Subcutaneous abdominal adipose tissue (tissue), 5 donors: Measurements from ENCODE around the gene IPO8.

Experiments
- H3K27ac ChIP-seq: one replicate; pipeline ENCODE4 v1.7.0; 2013; ENCODE audit warnings: low read depth, mild to moderate bottlenecking, inconsistent platforms, low read length, moderate library complexity
- H3K27me3 ChIP-seq, 5 donors: one replicate each; pipeline ENCODE4 v1.7.0; 2013; ENCODE audit warnings: low read length in 5 of 5, inconsistent platforms in 1 of 5; ENCODE audit not compliant: control insufficient read depth in 5 of 5, insufficient read depth in 4 of 5
- H3K36me3 ChIP-seq, 5 donors: one replicate each; pipeline ENCODE4 v1.7.0; 2013; ENCODE audit warnings: low read length in 5 of 5; ENCODE audit not compliant: control insufficient read depth in 5 of 5, insufficient read depth in 5 of 5
- H3K4me1 ChIP-seq, 5 donors: one replicate each; pipeline ENCODE4 v1.7.0; 2013; ENCODE audit warnings: low read length in 5 of 5, mild to moderate bottlenecking in 3 of 5, moderate library complexity in 1 of 5; ENCODE audit not compliant: control insufficient read depth in 5 of 5, insufficient read depth in 5 of 5
- H3K4me3 ChIP-seq, 5 donors: one replicate each; pipeline ENCODE4 v1.7.0; 2013; ENCODE audit warnings: low read length in 5 of 5, low read depth in 1 of 5
- H3K9ac ChIP-seq, 5 donors: one replicate each; pipeline ENCODE4 v1.7.0; 2013; ENCODE audit warnings: low read length in 5 of 5, mild to moderate bottlenecking in 4 of 5, moderate library complexity in 3 of 5
- H3K9me3 ChIP-seq, 5 donors: one replicate each; pipeline ENCODE4 v1.7.0; 2013; ENCODE audit warnings: low read length in 5 of 5; ENCODE audit not compliant: control insufficient read depth in 5 of 5
- donor health status: healthy.
- donor health status: healthy.
- donor health status: healthy.
- donor health status: healthy.
- donor health status: healthy.

Gene IPO8

DNA sequence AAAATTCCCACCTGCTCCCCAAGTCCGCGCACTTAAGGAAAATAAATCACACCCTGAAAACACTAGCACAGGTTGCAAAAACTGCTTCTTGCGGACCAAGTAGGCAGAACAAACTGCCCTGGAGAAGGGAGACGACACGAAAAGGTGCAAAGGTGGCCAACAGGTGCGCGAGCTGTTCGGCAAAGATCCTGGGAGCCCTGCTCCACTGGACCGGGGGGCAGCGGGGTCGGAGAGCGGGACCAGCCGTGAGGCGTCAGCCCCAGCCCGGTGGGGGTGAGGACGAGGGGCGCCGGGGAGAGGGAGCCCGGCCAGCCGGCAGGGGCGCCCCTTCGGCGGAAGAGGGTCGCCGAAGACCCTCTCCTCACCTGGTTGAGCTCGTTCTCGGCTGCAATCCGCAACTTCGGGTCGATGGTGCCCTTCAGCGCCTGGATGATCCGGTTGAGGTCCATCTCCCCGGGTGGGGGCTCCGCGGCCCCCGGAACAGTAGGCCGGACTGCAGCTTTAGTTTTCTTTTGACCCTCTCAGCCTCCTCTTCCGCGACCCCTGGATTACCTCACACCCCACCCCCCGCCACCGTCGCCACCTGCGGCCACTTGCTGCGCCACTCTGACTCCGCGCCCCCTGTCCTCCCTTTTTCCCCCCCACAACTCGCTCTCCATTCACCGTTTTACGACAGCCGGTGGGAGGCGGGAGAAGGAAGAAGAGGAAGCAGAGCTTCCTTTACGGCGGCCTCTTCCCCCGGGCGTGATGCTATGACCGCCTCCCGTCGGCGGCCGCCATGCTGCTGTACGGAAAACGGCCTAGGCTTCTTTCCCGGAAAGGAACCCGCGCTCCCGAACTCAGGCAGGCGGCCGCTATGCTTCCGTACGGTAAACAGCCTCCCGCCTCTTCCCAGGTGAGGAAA is at the start of gene IPO8:
IPO8 (minus strand) TSS at position 671 of the 904 bp plus-strand sequence; CDS start at position 449, 222 bp downstream.
- Histone ChIP-seq H3K36me3 (no peaks in the 10 kb centered on the region), H3K9ac (peak within 1 kb of the TSS; percentile 60 to 100 (median 98)), H3K9me3 (no peaks in the 10 kb centered on the region), H3K27me3 (no peaks in the 10 kb centered on the region), H3K27ac (peak within 1 kb of the TSS; percentile 45), H3K4me3 (peak within 1 kb of the TSS; percentile 92 to 99 (median 98)), H3K4me1 (peaks cover 0 to 46% (median 38%) of the 10 kb centered on the region in 5 donors)

DNA sequence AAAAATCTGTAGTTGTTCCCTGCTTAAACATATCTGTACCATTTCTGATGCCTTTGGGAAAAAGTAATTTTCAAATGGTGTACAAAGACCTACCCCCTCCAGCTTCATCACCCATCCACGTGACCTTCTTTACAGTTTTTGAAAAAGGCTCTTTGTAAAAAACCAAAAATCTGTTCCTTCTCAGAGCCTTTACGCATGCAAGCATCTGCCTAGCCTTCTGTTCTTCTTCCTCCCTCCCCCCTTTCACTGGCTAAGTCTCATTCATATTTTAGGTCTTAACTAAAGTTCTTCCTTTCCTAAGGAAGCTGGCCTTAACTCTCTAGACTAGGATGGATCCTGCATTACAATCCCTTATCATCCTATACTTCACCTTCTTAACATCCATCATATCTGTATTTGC is 48.7 kb upstream of the IPO8 start:
- Histone ChIP-seq H3K27me3 (no peaks in the 10 kb centered on the region), H3K9me3 (no peaks in the 10 kb centered on the region), H3K9ac (peak overlapping the region in 1 of 5 donors; percentile 35), H3K4me3 (no peak overlapping the region), H3K4me1 (no peaks in the 10 kb centered on the region), H3K27ac (no peak overlapping the region), H3K36me3 (peaks cover 3 to 16% (median 8%) of the 10 kb centered on the region in 5 donors)

DNA sequence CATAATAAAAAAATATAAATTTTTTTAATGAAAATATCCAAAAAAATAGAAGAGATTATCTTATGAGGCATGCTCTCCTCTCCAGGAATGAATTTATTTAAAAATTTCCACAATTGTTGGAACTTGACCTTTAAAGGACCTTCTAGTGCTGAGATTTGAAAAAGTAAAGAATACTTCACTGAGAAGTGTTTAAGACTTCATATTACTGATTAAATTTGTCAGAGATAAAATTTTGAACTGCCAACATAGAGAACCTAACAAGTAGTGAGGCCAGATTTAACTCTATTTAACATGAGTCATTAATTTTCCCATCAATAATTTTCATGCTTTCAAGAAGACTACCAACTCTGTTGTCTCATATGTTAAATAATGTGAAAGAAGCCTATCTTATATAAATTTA is 44.6 kb upstream of the IPO8 start:
- no peaks in the 10 kb centered on the region for H3K4me1 ChIP-seq
- H3K27ac ChIP-seq = no peak overlapping the region

DNA sequence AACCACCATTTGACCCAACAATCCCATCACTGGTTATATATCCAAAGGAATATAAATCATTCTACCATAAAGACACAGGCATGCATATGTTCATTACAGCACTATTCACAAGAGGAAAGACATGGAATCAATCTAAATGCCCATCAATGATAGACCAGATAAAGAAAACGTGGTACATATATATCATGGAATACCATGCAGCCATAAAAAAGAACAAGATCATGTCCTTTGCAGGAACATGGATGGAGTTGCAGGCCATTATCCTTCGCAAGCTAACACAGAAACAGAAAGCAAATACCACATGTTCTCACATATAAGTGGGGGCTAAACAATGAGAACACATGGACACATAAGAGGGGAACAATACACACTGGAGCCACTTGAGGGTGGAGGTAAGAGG is 43.4 kb upstream of the IPO8 start:
- Histone ChIP-seq H3K4me3 (no peak overlapping the region), H3K27ac (no peak overlapping the region), H3K9me3 (no peaks in the 10 kb centered on the region), H3K4me1 (no peaks in the 10 kb centered on the region), H3K9ac (no peak overlapping the region), H3K27me3 (no peaks in the 10 kb centered on the region), H3K36me3 (peaks cover 3 to 22% (median 5%) of the 10 kb centered on the region in 5 donors)

More for the DNA sequence above, 44.6 kb upstream of the IPO8 start:
- Histone ChIP-seq H3K36me3 (peaks cover 3 to 17% (median 5%) of the 10 kb centered on the region in 5 donors), H3K9ac (no peak overlapping the region), H3K9me3 (no peaks in the 10 kb centered on the region), H3K27me3 (no peaks in the 10 kb centered on the region), H3K4me3 (no peak overlapping the region)

DNA sequence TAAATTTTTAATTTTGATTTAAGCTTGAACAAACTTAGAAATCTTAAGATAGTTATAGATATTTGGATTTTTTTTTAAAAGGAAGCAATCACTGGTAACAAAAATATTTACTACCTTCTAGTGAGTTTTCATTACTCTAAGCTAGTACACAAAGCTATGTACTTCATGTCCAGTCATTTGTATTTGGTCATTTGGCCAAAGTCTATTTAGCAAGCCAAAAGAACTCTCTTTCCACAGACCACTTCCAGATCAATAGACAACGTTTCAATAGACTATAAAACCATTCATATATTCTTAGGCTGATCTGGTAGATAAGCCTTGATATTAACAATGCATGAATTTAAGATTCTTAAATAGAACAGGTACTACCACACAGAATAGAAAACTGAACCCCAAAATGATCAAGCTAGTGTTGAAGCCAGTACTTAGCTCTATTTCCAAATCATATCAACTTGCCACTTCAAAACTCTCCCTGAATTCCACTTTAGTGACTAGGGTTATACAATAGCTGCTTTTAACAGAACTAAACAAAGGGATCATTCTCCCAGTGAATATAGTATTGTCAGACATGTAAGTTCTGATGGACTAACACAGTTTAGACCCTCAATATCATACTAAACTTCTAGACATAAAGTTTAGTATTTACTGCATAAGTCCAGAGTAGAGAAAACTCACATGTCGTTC is 37.4 kb upstream of the IPO8 start:
- Histone ChIP-seq H3K4me1 (no peaks in the 10 kb centered on the region), H3K4me3 (no peak overlapping the region), H3K9ac (no peak overlapping the region), H3K36me3 (peaks cover 8 to 30% (median 13%) of the 10 kb centered on the region in 5 donors), H3K9me3 (no peaks in the 10 kb centered on the region), H3K27me3 (no peaks in the 10 kb centered on the region), H3K27ac (no peak overlapping the region)

DNA sequence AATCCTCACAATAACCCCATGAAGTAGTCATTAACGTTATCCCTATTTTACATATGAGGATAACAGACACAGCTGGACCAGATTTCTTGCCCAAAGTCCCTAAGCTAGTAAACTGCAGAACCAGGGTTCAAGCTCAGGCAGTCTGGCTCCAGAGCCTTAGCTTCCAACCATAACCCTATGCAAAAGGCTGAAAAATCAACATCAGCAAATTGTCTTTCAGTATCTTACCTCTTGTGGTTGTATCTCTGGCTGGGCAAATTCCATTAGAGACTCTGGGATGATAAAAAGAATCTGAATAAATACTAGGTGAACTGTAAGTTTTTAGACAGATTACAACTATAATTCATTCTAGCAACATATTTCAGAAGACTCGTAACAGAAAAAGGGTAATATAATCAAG is 34.3 kb upstream of the IPO8 start:
- Histone ChIP-seq H3K36me3 (peaks cover 8 to 33% (median 13%) of the 10 kb centered on the region in 5 donors), H3K4me1 (no peaks in the 10 kb centered on the region), H3K4me3 (no peak overlapping the region)

DNA sequence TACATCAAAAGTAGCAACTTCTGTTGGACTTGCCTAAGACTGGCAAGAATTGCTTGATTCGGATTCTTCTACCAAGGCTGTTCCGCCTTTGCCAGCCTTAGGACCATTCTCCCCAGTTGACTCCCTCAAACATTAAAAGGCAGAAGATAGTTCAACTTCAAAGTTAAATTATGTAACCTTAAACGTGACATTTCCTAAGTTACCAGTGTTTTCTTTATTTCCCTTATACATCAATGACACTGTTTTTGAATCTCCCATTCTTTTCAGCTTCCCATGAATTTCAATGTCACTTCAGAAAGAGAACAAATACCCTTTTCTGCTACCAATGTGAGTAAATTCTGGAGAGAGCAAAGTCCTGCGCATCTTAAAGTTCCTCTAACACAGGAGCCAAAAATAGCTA is 33.9 kb upstream of the IPO8 start:
- H3K9me3 ChIP-seq = no peaks in the 10 kb centered on the region
- H3K36me3 ChIP-seq = peaks cover 9 to 29% (median 12%) of the 10 kb centered on the region in 5 donors
- H3K27ac ChIP-seq = no peak overlapping the region
- no peak overlapping the region for H3K9ac ChIP-seq
- H3K27me3 ChIP-seq = no peaks in the 10 kb centered on the region
- no peaks in the 10 kb centered on the region for H3K4me1 ChIP-seq
- no peak overlapping the region for H3K4me3 ChIP-seq

More for the DNA sequence above, 34.3 kb upstream of the IPO8 start:
- H3K27ac ChIP-seq = no peak overlapping the region
- H3K27me3 ChIP-seq = no peaks in the 10 kb centered on the region
- no peak overlapping the region for H3K9ac ChIP-seq
- H3K9me3 ChIP-seq = no peaks in the 10 kb centered on the region

DNA sequence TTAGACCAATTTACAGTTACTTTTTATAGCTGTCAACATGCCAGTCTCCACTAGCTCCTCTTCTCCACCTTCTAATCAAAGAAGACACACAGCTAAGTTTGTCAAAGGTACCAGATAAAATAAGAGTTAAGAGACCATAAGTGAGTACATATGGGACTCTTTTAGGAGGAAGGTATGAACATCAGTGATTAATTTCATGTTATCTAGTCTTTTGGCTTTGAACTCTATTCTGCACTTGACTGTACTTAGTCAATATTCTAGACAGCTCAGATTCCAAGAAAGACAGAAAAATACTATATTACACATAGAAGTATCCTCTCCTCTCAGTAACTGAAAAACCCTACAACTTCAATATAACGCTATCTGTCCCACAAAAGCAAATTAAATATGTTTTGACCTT is 31.0 kb upstream of the IPO8 start:
- Histone ChIP-seq H3K36me3 (peaks cover 12 to 37% (median 20%) of the 10 kb centered on the region in 5 donors), H3K27ac (no peak overlapping the region), H3K9me3 (no peaks in the 10 kb centered on the region), H3K9ac (no peak overlapping the region), H3K27me3 (no peaks in the 10 kb centered on the region), H3K4me3 (no peak overlapping the region), H3K4me1 (no peaks in the 10 kb centered on the region)

DNA sequence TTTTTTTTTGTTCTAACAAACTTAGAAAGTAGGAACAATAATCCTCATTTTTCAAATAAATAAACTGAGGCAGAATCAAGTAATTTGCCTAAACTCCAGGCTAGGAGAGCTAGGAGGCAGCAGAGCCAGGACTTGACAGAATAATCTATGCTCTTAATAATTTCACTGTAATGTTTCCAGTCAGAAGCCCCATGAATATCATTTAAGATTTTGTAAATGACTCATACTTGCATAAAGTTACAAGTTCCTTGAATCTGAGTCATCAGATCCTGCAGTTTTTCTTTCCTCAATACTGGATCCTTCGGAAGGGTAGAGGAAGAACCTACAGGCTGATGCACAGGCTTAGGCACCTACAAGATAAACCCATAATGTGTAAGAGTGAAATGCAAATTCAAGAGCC is 30.1 kb upstream of the IPO8 start:
- Histone ChIP-seq H3K27me3 (no peaks in the 10 kb centered on the region), H3K9me3 (no peaks in the 10 kb centered on the region), H3K9ac (no peak overlapping the region), H3K4me1 (no peaks in the 10 kb centered on the region), H3K27ac (no peak overlapping the region), H3K4me3 (no peak overlapping the region), H3K36me3 (peaks cover 18 to 32% (median 26%) of the 10 kb centered on the region in 5 donors)

DNA sequence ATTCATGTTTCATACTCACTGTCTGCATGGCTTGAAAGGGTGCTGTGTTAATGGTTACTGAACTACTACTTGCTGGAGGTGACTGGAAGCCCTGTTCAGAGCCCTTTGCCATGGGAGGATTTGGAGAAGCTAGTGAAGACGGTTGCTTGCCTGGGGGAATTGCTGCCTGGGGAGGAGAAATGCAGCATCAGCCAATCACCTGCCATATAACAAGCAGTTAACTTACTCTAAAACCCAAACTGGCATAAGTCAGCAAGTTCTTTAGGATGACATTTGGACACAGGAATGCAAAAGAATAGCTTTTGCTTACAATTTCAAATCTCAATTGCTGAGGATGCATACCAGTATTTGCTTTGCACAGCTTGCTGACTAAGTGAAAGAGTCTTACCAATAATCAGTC is 23.4 kb upstream of the IPO8 start:
- Histone ChIP-seq H3K9me3 (no peaks in the 10 kb centered on the region), H3K36me3 (peaks cover 20 to 49% (median 39%) of the 10 kb centered on the region in 5 donors), H3K4me3 (no peak overlapping the region), H3K27ac (no peak overlapping the region), H3K9ac (no peak overlapping the region), H3K4me1 (no peaks in the 10 kb centered on the region), H3K27me3 (no peaks in the 10 kb centered on the region)
